GM04504 (cell line): ENCODE results near the gene EFTUD2.
A peak's percentile ranks its signal among the peaks of the same experiment; 100 is the strongest.

Source experiments
- DNase-seq: peaks from one replicate; pipeline ENCODE4 v3.0.0-alpha.2; 2012; ENCODE audit warnings: low read depth

Gene EFTUD2

GRCh38 chr17:44887971-44888954, 11.0 kb downstream of the EFTUD2 start:
- no peak for DNase-seq

- DNase-seq: no peak
These were observed 12.2 kb downstream of the EFTUD2 start for GRCh38 chr17:44887016-44887415.

- no peak for DNase-seq
These were observed 14.3 kb downstream of the EFTUD2 start for GRCh38 chr17:44884941-44885340.

- no peak for DNase-seq
These were observed 18.1 kb downstream of the EFTUD2 start for GRCh38 chr17:44881145-44881544.

GRCh38 chr17:44880062-44880461, 19.2 kb downstream of the EFTUD2 start:
- no peak for DNase-seq

GRCh38 chr17:44879376-44879775, 19.9 kb downstream of the EFTUD2 start:
- no peak for DNase-seq

- no peak for DNase-seq
These were observed 20.5 kb downstream of the EFTUD2 start for GRCh38 chr17:44878627-44879221.

GRCh38 chr17:44877121-44877520, 22.1 kb downstream of the EFTUD2 start:
- DNase-seq: no peak

GRCh38 chr17:44875761-44876160, 23.5 kb downstream of the EFTUD2 start:
- no peak for DNase-seq

- DNase-seq: no peak
These were observed 27.0 kb downstream of the EFTUD2 start for GRCh38 chr17:44872131-44872768.

GRCh38 chr17:44871556-44871955, 27.7 kb downstream of the EFTUD2 start:
- no peak for DNase-seq

- DNase-seq: no peak
These were observed 31.4 kb downstream of the EFTUD2 start for GRCh38 chr17:44867841-44868240.

GRCh38 chr17:44865931-44866330, 33.3 kb downstream of the EFTUD2 start:
- DNase-seq: peak; percentile 63

GRCh38 chr17:44865231-44865660, 34.0 kb downstream of the EFTUD2 start:
- peak; percentile 44 for DNase-seq

GRCh38 chr17:44864831-44865230, 34.4 kb downstream of the EFTUD2 start:
- no peak for DNase-seq

- no peak for DNase-seq
These were observed 36.0 kb downstream of the EFTUD2 start for GRCh38 chr17:44863061-44863918.

GRCh38 chr17:44862278-44862914, 36.8 kb downstream of the EFTUD2 start:
- DNase-seq: no peak

- no peak for DNase-seq
These were observed 39.5 kb downstream of the EFTUD2 start for GRCh38 chr17:44859701-44860100.

- DNase-seq: no peak
These were observed 45.1 kb downstream of the EFTUD2 start for GRCh38 chr17:44854192-44854591.

GRCh38 chr17:44850612-44851011, 48.6 kb downstream of the EFTUD2 start:
- no peak for DNase-seq

GRCh38 chr17:44850025-44850424, 49.2 kb downstream of the EFTUD2 start:
- DNase-seq: no peak
